ENCODE results near the gene CRX.
"Not testable (repeated sequence)": the region's sequence is repeated elsewhere in the genome, so short reads cannot be mapped to it uniquely, and the experiment has no call there.

CRX gene

GRCh38 chr19:47804451-47804850 lies 17.3 kb upstream of the CRX start, which contains the start of gene TPRX1:
Gene TPRX1 (minus strand): TSS chr19:47804551. CDS start chr19:47804539, 12 bp downstream.
- DNase-seq = not testable (repeated sequence)

- DNase-seq = no peak
Measured at GRCh38 chr19:47805313-47805712, 16.4 kb upstream of the CRX start.

- no peak for DNase-seq
Measured at GRCh38 chr19:47806435-47806834, 15.3 kb upstream of the CRX start.

- peak; percentile 43 to 80 for DNase-seq
Measured at GRCh38 chr19:47813304-47813994, 8.3 kb upstream of the CRX start.

- no peak for DNase-seq
Measured at GRCh38 chr19:47813995-47814328, 7.8 kb upstream of the CRX start.

GRCh38 chr19:47816270-47816669 lies 5.5 kb upstream of the CRX start:
- DNase-seq = not testable (repeated sequence)

- DNase-seq = not testable (repeated sequence)
Measured at GRCh38 chr19:47818221-47818620, 3.5 kb upstream of the CRX start.

- DNase-seq = no peak
Measured at GRCh38 chr19:47819858-47820257, 1.9 kb upstream of the CRX start.

GRCh38 chr19:47820410-47820809 lies 1.3 kb upstream of the CRX start:
- no peak for DNase-seq

GRCh38 chr19:47824396-47824795 lies 2.7 kb downstream of the CRX start:
- DNase-seq = no peak

GRCh38 chr19:47826800-47827199 lies 5.1 kb downstream of the CRX start:
- DNase-seq = no peak

- DNase-seq = no peak
Measured at GRCh38 chr19:47832723-47833122, 11.0 kb downstream of the CRX start.

GRCh38 chr19:47836038-47836437 lies 14.3 kb downstream of the CRX start:
- DNase-seq = no peak

- no peak for DNase-seq
Measured at GRCh38 chr19:47839411-47839810, 17.7 kb downstream of the CRX start.

GRCh38 chr19:47839913-47840312 lies 18.2 kb downstream of the CRX start:
- DNase-seq = no peak

GRCh38 chr19:47842941-47843340 lies 21.2 kb downstream of the CRX start:
- DNase-seq = no peak

GRCh38 chr19:47848425-47848822 lies 26.7 kb downstream of the CRX start:
- DNase-seq = no peak

- DNase-seq = no peak
Measured at GRCh38 chr19:47848823-47849473, 27.2 kb downstream of the CRX start.

GRCh38 chr19:47853003-47853402 lies 31.3 kb downstream of the CRX start:
- no peak for DNase-seq

- DNase-seq = no peak
Measured at GRCh38 chr19:47854459-47854858, 32.7 kb downstream of the CRX start.

GRCh38 chr19:47858231-47858630 lies 36.5 kb downstream of the CRX start:
- not testable (repeated sequence) for DNase-seq

GRCh38 chr19:47858646-47859285 lies 37.0 kb downstream of the CRX start, which contains the start of gene TPRX2:
Gene TPRX2 (plus strand): TSS chr19:47859235. CDS start chr19:47859247, 12 bp downstream.
- DNase-seq = not testable (repeated sequence)

GRCh38 chr19:47859838-47860237 lies 38.1 kb downstream of the CRX start:
- DNase-seq = not testable (repeated sequence)
